Cardiac fibroblast (primary cell): ENCODE results near the gene CCM2.
"Not testable (repeated sequence)": the region's sequence is repeated elsewhere in the genome, so short reads cannot be mapped to it uniquely, and the experiment has no call there.

Experiments
- DNase-seq, 2 donors: peaks; one replicate each; pipeline versions ENCODE4 v3.0.0 to v3.0.0-alpha.2; 2010; ENCODE audit warnings: low read depth in 2 of 2
- H3K4me3 ChIP-seq, 2 donors: replicated peaks in 1 of 2; 1 replicate in 1 of 2; 2 replicates in 1 of 2; pipeline ENCODE4 v1.5.1; 2011; ENCODE audit warnings: low read depth in 2 of 2, low read length in 2 of 2, mild to moderate bottlenecking in 2 of 2, moderate library complexity in 1 of 2
- CTCF ChIP-seq: IDR thresholded peaks from one replicate; pipeline ENCODE4 v1.5.1; 2011; ENCODE audit warnings: low read depth, mild to moderate bottlenecking, low read length, inconsistent platforms

The CCM2 gene

GRCh38 chr7:45111298-45112223, 111.6 kb downstream of the CCM2 start, which contains the start of gene TBRG4:
Gene TBRG4 (minus strand): TSS chr7:45111697. CDS start chr7:45109237, 2,460 bp downstream.
- peak within 1 kb of the TSS; percentile 77 to 91 for H3K4me3 ChIP-seq
- peak; percentile 94 for DNase-seq
- peak; percentile 25 for TF ChIP-seq CTCF

GRCh38 chr7:45112648-45113047, 112.6 kb downstream of the CCM2 start:
- TF ChIP-seq CTCF = no peak
- peak overlapping the region in 1 of 2 donors; percentile 77 for H3K4me3 ChIP-seq
- DNase-seq = no peak

- H3K4me3 ChIP-seq, DNase-seq: not testable (repeated sequence)
Observed at GRCh38 chr7:45114257-45114656, 114.3 kb downstream of the CCM2 start.

- no peak for TF ChIP-seq CTCF
- H3K4me3 ChIP-seq = no peak overlapping the region
- no peak for DNase-seq
Observed at GRCh38 chr7:45114926-45115325, 114.9 kb downstream of the CCM2 start.

- no peak for DNase-seq
- no peak for TF ChIP-seq CTCF
- H3K4me3 ChIP-seq = no peak overlapping the region
Observed at GRCh38 chr7:45116048-45116447, 116.0 kb downstream of the CCM2 start.

GRCh38 chr7:45117582-45117981, 117.6 kb downstream of the CCM2 start:
- TF ChIP-seq CTCF = no peak
- no peak for DNase-seq
- no peak overlapping the region for H3K4me3 ChIP-seq

- no peak overlapping the region for H3K4me3 ChIP-seq
- no peak for TF ChIP-seq CTCF
- no peak for DNase-seq
Observed at GRCh38 chr7:45118292-45118691, 118.3 kb downstream of the CCM2 start.
